ENCODE measurements around the gene SBNO2.

DNA sequence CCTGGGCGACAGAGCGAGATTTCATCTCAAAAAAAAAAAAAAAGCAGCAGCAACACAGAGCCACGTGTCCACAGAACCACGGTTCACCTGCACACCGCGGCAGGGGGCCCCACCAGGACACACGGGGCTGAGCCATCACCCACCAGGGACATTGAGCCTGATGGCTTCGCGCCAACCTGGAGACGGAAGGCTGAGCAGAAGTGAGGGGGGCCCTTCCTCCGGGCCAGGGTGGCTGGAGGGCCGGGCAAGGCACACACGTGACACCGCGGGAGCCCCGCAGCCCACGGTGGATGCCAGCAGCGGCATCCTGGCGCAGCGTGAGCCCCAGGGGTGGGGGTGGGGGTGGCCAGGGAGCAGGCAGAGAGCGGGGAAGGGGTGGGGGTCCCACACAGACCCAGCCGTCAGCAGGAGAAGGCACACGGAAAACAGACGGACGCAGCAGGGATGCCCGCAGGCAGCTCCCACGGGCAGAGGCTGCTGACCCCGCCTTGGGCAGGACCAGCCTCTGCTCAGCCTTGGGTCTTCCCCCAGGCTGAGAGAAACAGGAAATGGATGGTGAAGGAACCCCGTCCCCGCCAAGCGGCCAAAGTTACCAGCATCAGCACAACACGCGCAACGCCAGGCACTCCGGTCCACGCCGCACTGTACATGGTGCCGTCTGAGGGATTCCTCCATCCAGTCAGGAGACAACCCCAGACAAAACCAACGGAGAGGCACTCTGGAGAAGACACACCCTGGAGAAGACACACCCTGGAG is 33.6 kb downstream of the SBNO2 start:
- TF ChIP-seq POLR2AphosphoS5 (IDR thresholded peaks at IDR 0.05; ENCODE audit: low read depth, low read length), result no peak
- TF ChIP-seq POLR2A (IDR thresholded peaks at IDR 0.05; ENCODE audit: low read depth, low read length), result no peak
- no peak for TF ChIP-seq TAF1 (IDR thresholded peaks at IDR 0.05; ENCODE audit: borderline replicate concordance, low read depth, low read length)
